Endodermal cell (in vitro differentiated cells): ENCODE data around the gene INTS6L. TPM values are rescaled to one million over a fixed set of nuclear protein-coding genes. Genes with fewer than 3 reads are reported as not detected.

Source experiments
- DNase-seq: peaks from one replicate; pipeline ENCODE4 v3.0.0-alpha.2; 2017
- H3K27ac ChIP-seq: 2 replicates; pipeline ENCODE4 v1.5.1; 2013; ENCODE audit warnings: mild to moderate bottlenecking, low read depth, low read length, moderate library complexity
- H3K27me3 ChIP-seq: 2 replicates; pipeline ENCODE4 v1.6.1; 2013; ENCODE audit warnings: mild to moderate bottlenecking, low read length, moderate library complexity; ENCODE audit not compliant: insufficient read depth, control insufficient read depth, poor library complexity, severe bottlenecking
- H3K36me3 ChIP-seq: 2 replicates; pipeline ENCODE4 v1.7.0; 2013; ENCODE audit warnings: mild to moderate bottlenecking, low read length, moderate library complexity; ENCODE audit not compliant: control insufficient read depth, insufficient read depth
- H3K4me1 ChIP-seq: one replicate; pipeline ENCODE4 v1.7.0; 2013; ENCODE audit warnings: low read length; ENCODE audit not compliant: control insufficient read depth, insufficient read depth
- H3K4me3 ChIP-seq: 2 replicates; pipeline ENCODE4 v1.5.1; 2013; ENCODE audit warnings: mild to moderate bottlenecking, low read length, moderate library complexity
- H3K9ac ChIP-seq: 2 replicates; pipeline ENCODE4 v1.6.1; 2013; ENCODE audit warnings: mild to moderate bottlenecking, low read length, moderate library complexity; ENCODE audit not compliant: poor library complexity, severe bottlenecking; ENCODE audit errors: extremely low read depth
- H3K9me3 ChIP-seq: 2 replicates; pipeline ENCODE4 v1.6.1; 2013; ENCODE audit warnings: mild to moderate bottlenecking, low read length, moderate library complexity; ENCODE audit not compliant: control insufficient read depth
- H3K27ac Mint-ChIP-seq: 2 replicates; pipeline ENCODE4 v1.8.0; 2020; ENCODE audit warnings: mixed read lengths
- H3K27me3 Mint-ChIP-seq: 2 replicates; pipeline ENCODE4 v1.8.0; 2021; ENCODE audit warnings: mild to moderate bottlenecking, mixed read lengths; ENCODE audit not compliant: insufficient read depth
- H3K36me3 Mint-ChIP-seq: 2 replicates; pipeline ENCODE4 v1.8.0; 2020; ENCODE audit warnings: low read depth, mixed read lengths
- H3K4me1 Mint-ChIP-seq: 2 replicates; pipeline ENCODE4 v1.8.0; 2020; ENCODE audit warnings: mixed read lengths
- H3K4me3 Mint-ChIP-seq: 2 replicates; pipeline ENCODE4 v1.8.0; 2020; ENCODE audit warnings: mild to moderate bottlenecking, moderate library complexity, mixed read lengths
- H3K9me3 Mint-ChIP-seq: 2 replicates; pipeline ENCODE4 v1.8.0; 2020; ENCODE audit warnings: mild to moderate bottlenecking, mixed read lengths
- WGBS, 2 experiments: methylation state at CpG; one replicate each; pipeline versions ENCODE4 v1.1.5 to v1.1.7; 2013; ENCODE audit warnings: missing lambda C conversion rate in 2 of 2, mixed read lengths in 1 of 2; ENCODE audit not compliant: insufficient coverage in 1 of 2, insufficient read length in 1 of 2; 5-methylcytosine and 5-hydroxymethylcytosine counted together
- total RNA-seq, 2 donors: library from RNA; stranded (reverse); fragmentation: NEBNext Ultra II Directional in 1 of 2; extraction: Animal tissue kit (Norgen Biotek cat#: 25700) in 1 of 2; gene quantifications; 2 replicates in 1 of 2; 3 replicates in 1 of 2; pipeline ENCODE4 v1.2.1, GENCODE V29; 2021
- TF ChIP-seq, protein P1 (sequence below): fragments of 200-600 bp; sonication (generic); conservative IDR thresholded peaks from 2 replicates; pipeline ENCODE4 v1.5.0; 2021; ENCODE audit warnings: antibody characterized with exemption, mild to moderate bottlenecking

The INTS6L gene
- total RNA-seq, 2 donors from 2014 or later: 7.3 to 9.1 TPM

DNA sequence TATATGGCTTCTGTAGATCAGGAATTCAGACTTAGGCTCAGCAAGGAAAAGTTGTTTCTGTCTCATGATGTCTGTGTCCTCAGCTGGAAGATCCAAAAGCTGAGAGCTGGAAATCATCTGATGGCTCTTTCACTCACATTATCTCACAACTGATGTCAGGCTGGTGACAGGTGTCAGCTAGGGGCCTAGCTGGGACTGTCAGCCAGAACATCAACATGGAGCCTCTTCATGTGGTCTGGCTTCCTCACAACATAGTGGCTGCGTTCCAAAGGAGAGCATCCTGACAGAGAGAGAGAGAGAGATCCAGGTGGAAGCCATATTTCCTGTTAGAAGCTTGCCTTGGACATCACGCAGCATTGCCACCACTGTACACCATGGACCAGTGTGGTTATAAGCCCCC, 10.6 kb upstream of the INTS6L start:
- H3K27me3 ChIP-seq: no peaks in the 10 kb centered on the region
- no peaks in the 10 kb centered on the region for H3K27me3 Mint-ChIP-seq
- TF ChIP-seq, protein P1, sequence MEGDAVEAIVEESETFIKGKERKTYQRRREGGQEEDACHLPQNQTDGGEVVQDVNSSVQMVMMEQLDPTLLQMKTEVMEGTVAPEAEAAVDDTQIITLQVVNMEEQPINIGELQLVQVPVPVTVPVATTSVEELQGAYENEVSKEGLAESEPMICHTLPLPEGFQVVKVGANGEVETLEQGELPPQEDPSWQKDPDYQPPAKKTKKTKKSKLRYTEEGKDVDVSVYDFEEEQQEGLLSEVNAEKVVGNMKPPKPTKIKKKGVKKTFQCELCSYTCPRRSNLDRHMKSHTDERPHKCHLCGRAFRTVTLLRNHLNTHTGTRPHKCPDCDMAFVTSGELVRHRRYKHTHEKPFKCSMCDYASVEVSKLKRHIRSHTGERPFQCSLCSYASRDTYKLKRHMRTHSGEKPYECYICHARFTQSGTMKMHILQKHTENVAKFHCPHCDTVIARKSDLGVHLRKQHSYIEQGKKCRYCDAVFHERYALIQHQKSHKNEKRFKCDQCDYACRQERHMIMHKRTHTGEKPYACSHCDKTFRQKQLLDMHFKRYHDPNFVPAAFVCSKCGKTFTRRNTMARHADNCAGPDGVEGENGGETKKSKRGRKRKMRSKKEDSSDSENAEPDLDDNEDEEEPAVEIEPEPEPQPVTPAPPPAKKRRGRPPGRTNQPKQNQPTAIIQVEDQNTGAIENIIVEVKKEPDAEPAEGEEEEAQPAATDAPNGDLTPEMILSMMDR: no peak
- no peaks in the 10 kb centered on the region for H3K36me3 ChIP-seq
- no peak overlapping the region for H3K27ac Mint-ChIP-seq
- H3K27ac ChIP-seq: no peak overlapping the region
- H3K4me3 ChIP-seq: no peak overlapping the region
- no peaks in the 10 kb centered on the region for H3K36me3 Mint-ChIP-seq
- DNase-seq: no peak
- no peak overlapping the region for H3K4me3 Mint-ChIP-seq
- H3K4me1 Mint-ChIP-seq: no peaks in the 10 kb centered on the region
- H3K9me3 ChIP-seq: no peaks in the 10 kb centered on the region
- peaks cover 34% of the 10 kb centered on the region for H3K9me3 Mint-ChIP-seq
- H3K9ac ChIP-seq: no peak overlapping the region
- no peaks in the 10 kb centered on the region for H3K4me1 ChIP-seq
- WGBS, 2 experiments: 100% methylated on average over 1 of the region's 2 CpGs; no CpG with 5 or more reads in 1 of the 2 experiments

DNA sequence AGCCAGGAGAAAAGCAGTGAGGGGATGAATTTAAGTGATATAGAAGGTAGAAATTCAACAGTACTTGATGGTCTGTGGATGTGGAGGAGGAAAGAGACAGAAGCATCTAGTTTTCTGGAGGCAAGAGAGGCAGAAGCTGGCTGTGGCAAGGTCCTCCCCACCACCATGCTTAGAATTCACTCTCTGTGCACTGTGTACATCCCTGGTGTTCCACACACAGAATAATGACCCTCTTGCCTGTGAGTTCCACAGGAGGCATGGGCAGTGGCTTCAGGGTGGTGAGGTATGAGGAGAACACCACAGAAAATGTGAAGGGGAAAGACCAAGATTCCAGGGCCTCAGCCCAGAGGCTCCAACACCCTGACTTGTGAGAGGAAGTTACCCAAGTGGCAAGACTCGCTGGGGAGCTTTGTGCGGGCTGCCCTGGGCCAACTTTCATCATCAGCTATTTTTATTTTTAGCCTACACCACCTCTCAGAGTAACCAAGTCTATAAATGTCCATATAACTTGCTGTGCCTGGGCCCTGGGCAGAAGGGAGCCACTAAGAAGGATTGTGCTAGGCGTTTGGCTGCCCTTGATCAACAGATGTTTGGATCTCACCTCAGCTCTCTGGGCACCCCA, 7.8 kb upstream of the INTS6L start:
- TF ChIP-seq, protein P1: no peak
- Histone ChIP-seq H3K4me3 (no peak overlapping the region), H3K9me3 (no peaks in the 10 kb centered on the region), H3K4me1 (no peaks in the 10 kb centered on the region), H3K9ac (no peak overlapping the region), H3K36me3 (no peaks in the 10 kb centered on the region), H3K27ac (no peak overlapping the region), H3K27me3 (no peaks in the 10 kb centered on the region)
- no peaks in the 10 kb centered on the region for H3K36me3 Mint-ChIP-seq
- H3K27me3 Mint-ChIP-seq: no peaks in the 10 kb centered on the region
- peaks cover 39% of the 10 kb centered on the region for H3K9me3 Mint-ChIP-seq
- H3K4me3 Mint-ChIP-seq: no peak overlapping the region
- 87% methylated on average over 3 of the region's 3 CpGs; no CpG with 5 or more reads in 1 of the 2 experiments for WGBS, 2 experiments
- no peak overlapping the region for H3K27ac Mint-ChIP-seq
- no peak for DNase-seq
- H3K4me1 Mint-ChIP-seq: no peaks in the 10 kb centered on the region

DNA sequence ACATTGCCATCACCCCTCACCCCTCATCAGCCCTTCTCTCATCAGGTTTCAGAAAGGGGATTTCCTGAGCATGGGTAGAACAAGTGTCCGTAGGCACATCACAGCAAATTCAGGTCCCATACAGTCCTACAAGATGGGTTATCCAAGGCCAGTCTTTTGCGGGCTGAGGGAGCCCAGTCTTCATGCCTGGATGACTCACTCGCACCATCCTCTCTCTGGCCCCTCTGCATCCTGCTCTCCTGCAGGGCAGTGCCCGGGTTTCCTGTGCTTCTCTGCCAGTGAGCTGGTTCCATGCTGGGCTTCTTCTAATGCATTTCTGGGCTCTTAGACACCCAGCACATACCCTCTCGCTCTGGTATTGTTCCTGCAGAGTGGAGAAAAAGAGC, 7.3 kb upstream of the INTS6L start:
- DNase-seq: no peak
- TF ChIP-seq, protein P1: no peak
- no peaks in the 10 kb centered on the region for H3K4me1 Mint-ChIP-seq
- no peaks in the 10 kb centered on the region for H3K4me1 ChIP-seq
- no peaks in the 10 kb centered on the region for H3K27me3 Mint-ChIP-seq
- H3K27me3 ChIP-seq: no peaks in the 10 kb centered on the region
- H3K27ac Mint-ChIP-seq: no peak overlapping the region
- WGBS, 2 experiments: 50 to 85% methylated on average over 1 to 5 of the region's 5 CpGs
- H3K27ac ChIP-seq: no peak overlapping the region
- no peaks in the 10 kb centered on the region for H3K36me3 Mint-ChIP-seq
- no peaks in the 10 kb centered on the region for H3K9me3 ChIP-seq
- H3K36me3 ChIP-seq: no peaks in the 10 kb centered on the region
- no peak overlapping the region for H3K4me3 ChIP-seq
- H3K9me3 Mint-ChIP-seq: peaks cover 39% of the 10 kb centered on the region
- no peak overlapping the region for H3K4me3 Mint-ChIP-seq
- no peak overlapping the region for H3K9ac ChIP-seq
